ENCODE results near the gene PNLIPRP2. TPM values are rescaled to one million over a fixed set of nuclear protein-coding genes. Genes with fewer than 3 reads are reported as not detected.

PNLIPRP2 gene
- polyA plus RNA-seq, 1 experiment = not detected

- no peaks in the 10 kb centered on the region for H3K27me3 ChIP-seq (ENCODE audit: control insufficient read depth, insufficient read depth, low read length)
- no peak for DNase-seq (ENCODE audit: low read depth, low spot score)
- no peak overlapping the region for H3K4me3 ChIP-seq (ENCODE audit: low read depth, low read length)
- ChIA-PET CTCF (interaction anchor here (0.6 to 17.5 kb wide), 3 partner anchors 104 to 490 kb away, joined by 3 to 426 read pairs (median 10); no protein-coding TSS in a partner anchor), POLR2A (no interaction called here)
- no peaks in the 10 kb centered on the region for H3K9me3 ChIP-seq (ENCODE audit: control insufficient read depth, insufficient read depth, low read length)
- no peak overlapping the region for H3K27ac ChIP-seq (ENCODE audit: low read depth, low read length)
- no peak for TF ChIP-seq CTCF (IDR thresholded peaks at IDR 0.05; ENCODE audit: low read depth, low read length)
These were observed 64.0 kb downstream of the PNLIPRP2 start for GRCh38 chr10:116684781-116685180.

- ChIA-PET POLR2A (no interaction called here), CTCF (interaction anchor here (2.3 to 17.5 kb wide), 2 partner anchors 103 to 489 kb away, joined by 10 to 426 read pairs; no protein-coding TSS in a partner anchor)
- H3K27ac ChIP-seq (ENCODE audit: low read depth, low read length) = no peak overlapping the region
- DNase-seq (ENCODE audit: low read depth, low spot score) = no peak
- no peak overlapping the region for H3K4me3 ChIP-seq (ENCODE audit: low read depth, low read length)
- no peaks in the 10 kb centered on the region for H3K9me3 ChIP-seq (ENCODE audit: control insufficient read depth, insufficient read depth, low read length)
- no peaks in the 10 kb centered on the region for H3K27me3 ChIP-seq (ENCODE audit: control insufficient read depth, insufficient read depth, low read length)
- no peak for TF ChIP-seq CTCF (IDR thresholded peaks at IDR 0.05; ENCODE audit: low read depth, low read length)
These were observed 65.1 kb downstream of the PNLIPRP2 start for GRCh38 chr10:116685807-116686206.

- no peak for TF ChIP-seq CTCF (IDR thresholded peaks at IDR 0.05; ENCODE audit: low read depth, low read length)
- H3K4me3 ChIP-seq (ENCODE audit: low read depth, low read length) = no peak overlapping the region
- H3K27ac ChIP-seq (ENCODE audit: low read depth, low read length) = no peak overlapping the region
- H3K27me3 ChIP-seq (ENCODE audit: control insufficient read depth, insufficient read depth, low read length) = no peaks in the 10 kb centered on the region
- POLR2A ChIA-PET = no interaction called here
- CTCF ChIA-PET = interaction anchor here (2.3 to 17.5 kb wide), 2 partner anchors 102 to 488 kb away, joined by 10 to 426 read pairs; no protein-coding TSS in a partner anchor
- no peaks in the 10 kb centered on the region for H3K9me3 ChIP-seq (ENCODE audit: control insufficient read depth, insufficient read depth, low read length)
- no peak for DNase-seq (ENCODE audit: low read depth, low spot score)
These were observed 65.9 kb downstream of the PNLIPRP2 start for GRCh38 chr10:116686632-116687031.

GRCh38 chr10:116687633-116688032, 66.9 kb downstream of the PNLIPRP2 start:
- TF ChIP-seq CTCF (IDR thresholded peaks at IDR 0.05; ENCODE audit: low read depth, low read length) = no peak
- Histone ChIP-seq H3K27me3 (ENCODE audit: control insufficient read depth, insufficient read depth, low read length) (no peaks in the 10 kb centered on the region), H3K27ac (ENCODE audit: low read depth, low read length) (peak overlapping the region; percentile 21), H3K4me3 (ENCODE audit: low read depth, low read length) (no peak overlapping the region), H3K9me3 (ENCODE audit: control insufficient read depth, insufficient read depth, low read length) (no peaks in the 10 kb centered on the region)
- POLR2A ChIA-PET = interaction anchor here (2.9 kb wide), 1 partner anchor 55 kb away, joined by 6 read pairs; the partner anchor contains the start of gene HSPA12A
- CTCF ChIA-PET = interaction anchor here (1.0 to 17.5 kb wide), 5 partner anchors 55 to 487 kb away, joined by 3 to 426 read pairs (median 5); no protein-coding TSS in a partner anchor
- no peak for DNase-seq (ENCODE audit: low read depth, low spot score)

- H3K9me3 ChIP-seq (ENCODE audit: control insufficient read depth, insufficient read depth, low read length) = no peaks in the 10 kb centered on the region
- CTCF ChIA-PET = interaction anchor here (1.0 to 17.5 kb wide), 7 partner anchors 29 to 487 kb away, joined by 3 to 426 read pairs (median 5); no protein-coding TSS in a partner anchor
- TF ChIP-seq CTCF (IDR thresholded peaks at IDR 0.05; ENCODE audit: low read depth, low read length) = no peak
- H3K27me3 ChIP-seq (ENCODE audit: control insufficient read depth, insufficient read depth, low read length) = no peaks in the 10 kb centered on the region
- peak overlapping the region; percentile 30 for H3K4me3 ChIP-seq (ENCODE audit: low read depth, low read length)
- POLR2A ChIA-PET = interaction anchor here (1.2 to 2.9 kb wide), 2 partner anchors 33 to 54 kb away, joined by 4 to 6 read pairs; partner anchors contain the start of gene HSPA12A
- DNase-seq (ENCODE audit: low read depth, low spot score) = peak; percentile 44
- peak overlapping the region; percentile 84 for H3K27ac ChIP-seq (ENCODE audit: low read depth, low read length)
These were observed 67.5 kb downstream of the PNLIPRP2 start for GRCh38 chr10:116688241-116688711.
